HG03135 (cell line): ENCODE measurements around the gene IP6K3.

ENCODE experiments used
- ATAC-seq: cut with Tn5 transposase; IDR thresholded peaks from one replicate; pipeline ENCODE4 v1.9.1; 2021; ENCODE audit warnings: mild to moderate bottlenecking, moderate library complexity; ENCODE audit not compliant: unreplicated experiment

The IP6K3 gene

GRCh38 chr6:33724102-33725023, 22.3 kb downstream of the IP6K3 start:
- no peak for ATAC-seq

GRCh38 chr6:33723371-33724085, 23.2 kb downstream of the IP6K3 start:
- ATAC-seq = no peak

DNA sequence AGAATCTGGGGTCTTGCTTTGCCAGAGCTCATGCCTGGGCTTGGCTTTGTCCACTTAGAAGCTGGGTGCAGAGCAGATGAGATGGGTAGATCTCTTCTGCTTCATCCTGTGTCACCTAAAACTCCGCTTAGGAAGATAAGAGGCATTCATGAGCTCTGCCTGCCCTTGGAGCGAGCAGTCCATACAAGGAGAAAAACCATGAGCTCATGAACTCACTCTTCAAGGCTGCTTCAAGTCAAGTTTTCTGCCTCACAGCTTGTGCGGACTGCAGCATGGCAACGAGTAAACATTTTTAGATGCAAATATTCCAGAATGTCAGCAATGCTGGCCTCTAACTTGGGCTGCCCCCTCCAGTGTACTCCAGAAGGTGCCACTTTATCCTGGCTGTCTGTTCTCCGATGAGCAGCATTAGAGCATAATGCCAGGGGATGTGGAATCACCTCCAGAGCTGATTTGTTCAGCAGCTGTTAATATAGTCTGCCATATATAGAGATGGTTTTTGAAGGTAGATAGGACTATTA, 24.5 kb downstream of the IP6K3 start:
- ATAC-seq = no peak

DNA sequence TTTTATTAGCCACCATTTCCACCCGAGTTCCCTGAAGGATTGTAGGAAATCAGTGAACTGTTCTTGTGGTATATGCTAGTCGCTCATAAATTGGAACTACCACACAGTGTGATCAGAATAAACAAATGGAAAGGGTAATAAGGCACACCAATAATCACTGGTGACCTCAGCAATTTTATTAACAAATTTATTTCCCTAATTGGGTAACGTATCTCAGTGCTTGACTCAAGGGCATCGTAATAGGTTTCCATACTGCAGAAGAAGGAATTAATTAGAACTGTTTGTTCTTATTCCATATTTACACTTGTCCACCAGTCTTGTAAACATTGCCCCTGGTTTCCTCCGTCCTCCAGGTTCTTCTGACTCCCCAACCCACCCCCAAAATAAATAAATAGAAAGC, 25.2 kb downstream of the IP6K3 start:
- no peak for ATAC-seq

GRCh38 chr6:33720998-33721397, 25.7 kb downstream of the IP6K3 start:
- ATAC-seq = no peak

DNA sequence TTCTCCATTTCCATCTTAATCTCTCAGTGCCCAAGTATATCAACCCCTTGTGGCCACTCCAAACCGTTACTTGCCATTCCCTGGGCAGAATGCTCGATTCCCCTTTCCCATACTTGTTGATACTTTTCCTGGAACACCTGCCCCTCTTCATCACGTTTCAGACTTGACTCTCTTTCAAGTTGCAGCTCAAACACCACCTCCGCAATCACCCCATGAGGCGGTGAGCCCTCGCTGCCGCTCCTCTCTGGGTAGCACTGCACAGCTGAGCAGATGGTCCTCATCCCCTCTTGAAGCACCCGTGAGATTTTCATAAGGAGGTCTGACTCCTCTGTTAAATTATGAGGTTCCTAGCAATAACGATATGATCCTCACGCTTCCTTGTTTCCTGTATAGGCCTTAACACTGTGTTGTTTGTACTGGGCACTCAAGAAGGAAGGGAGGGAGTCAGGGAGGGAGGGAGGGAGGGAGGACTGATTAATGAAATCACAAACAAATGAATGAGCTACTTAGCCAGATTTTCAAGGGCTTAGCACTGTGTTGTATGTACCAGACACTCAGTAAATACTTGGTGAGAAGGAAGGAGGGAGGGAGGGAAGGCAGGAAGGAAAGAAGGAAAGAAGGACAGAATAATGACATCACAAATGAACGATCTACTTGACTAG, 27.2 kb downstream of the IP6K3 start:
- no peak for ATAC-seq

GRCh38 chr6:33718713-33719112, 28.0 kb downstream of the IP6K3 start:
- no peak for ATAC-seq

DNA sequence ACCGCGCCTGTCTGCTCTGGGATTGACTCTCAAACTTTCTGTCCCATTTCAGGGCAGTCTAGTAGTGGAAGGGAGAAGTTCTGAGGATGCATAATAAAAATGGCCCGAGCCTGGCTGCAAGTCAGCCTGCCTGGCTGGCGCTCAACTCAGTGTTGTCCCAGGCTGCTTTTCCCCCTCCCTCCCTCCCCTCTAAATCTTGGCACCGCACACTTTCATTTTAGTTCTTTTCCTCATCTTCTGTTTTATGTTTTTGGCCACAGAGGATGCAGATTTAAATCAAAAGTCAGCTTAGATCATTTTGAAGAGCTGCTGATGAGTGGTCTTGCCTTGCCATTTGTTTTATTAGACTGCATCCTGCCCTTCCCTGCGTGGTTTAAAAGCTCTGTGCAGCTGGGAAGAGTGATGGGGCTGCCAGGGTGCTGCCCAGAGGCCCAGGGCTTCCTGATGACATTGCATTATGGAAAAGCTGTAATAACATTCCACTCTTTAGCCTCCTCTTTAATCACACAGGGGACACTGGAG, 28.7 kb downstream of the IP6K3 start:
- no peak for ATAC-seq

GRCh38 chr6:33716890-33717632, 29.6 kb downstream of the IP6K3 start:
- ATAC-seq = no peak

GRCh38 chr6:33716379-33716778, 30.3 kb downstream of the IP6K3 start:
- no peak for ATAC-seq

DNA sequence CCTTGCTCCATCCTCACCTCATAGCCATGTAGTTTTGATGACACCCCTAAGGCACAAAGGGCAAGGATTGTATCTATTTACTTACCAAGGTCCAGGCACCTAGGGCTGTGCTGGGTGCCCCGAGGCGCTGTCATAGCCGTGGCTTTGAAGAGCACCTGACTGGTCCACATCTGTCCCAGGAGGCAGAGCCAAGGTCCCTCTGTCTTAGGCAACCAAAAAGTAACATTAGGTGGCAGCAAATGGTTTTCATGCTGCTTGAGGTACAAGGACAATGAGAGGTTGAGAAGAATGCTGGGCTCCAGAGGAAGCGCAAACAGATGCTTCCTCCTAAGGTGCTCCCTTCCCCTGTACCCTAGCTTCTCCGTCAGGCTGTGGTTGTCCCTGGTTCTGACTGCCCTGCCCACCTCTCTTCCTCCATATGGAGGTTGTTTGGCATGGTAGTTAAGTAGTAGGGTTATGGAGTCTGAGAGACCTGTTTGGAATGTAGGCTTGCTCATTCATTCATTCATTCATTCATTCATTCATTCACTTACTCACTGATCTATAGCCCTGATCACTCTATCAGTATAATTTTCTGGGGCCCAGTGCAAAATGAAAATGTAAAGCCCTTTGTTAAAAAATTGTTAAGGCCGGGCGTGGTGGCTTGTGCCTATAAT, 32.2 kb downstream of the IP6K3 start:
- ATAC-seq = no peak

DNA sequence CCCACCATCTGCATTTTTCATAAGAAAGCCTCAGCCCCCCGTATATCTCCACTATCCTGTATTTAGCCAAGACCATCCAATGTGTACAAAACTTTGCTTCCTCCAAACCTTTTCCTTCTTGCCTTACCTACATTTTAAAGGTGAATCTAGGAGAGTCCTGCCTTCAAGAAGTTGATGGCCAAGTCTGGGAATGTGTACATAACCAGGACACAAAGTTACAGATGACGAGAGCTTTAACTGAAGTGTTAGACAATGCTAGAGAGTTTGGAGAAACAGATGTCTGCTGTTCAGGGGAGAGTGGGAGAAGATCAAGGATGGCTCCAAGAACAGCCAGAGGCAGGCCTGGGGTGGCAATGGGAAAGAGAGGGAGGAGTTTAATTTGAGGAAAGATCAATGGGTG, 32.9 kb downstream of the IP6K3 start:
- no peak for ATAC-seq

GRCh38 chr6:33712914-33713313, 33.8 kb downstream of the IP6K3 start:
- ATAC-seq = no peak

DNA sequence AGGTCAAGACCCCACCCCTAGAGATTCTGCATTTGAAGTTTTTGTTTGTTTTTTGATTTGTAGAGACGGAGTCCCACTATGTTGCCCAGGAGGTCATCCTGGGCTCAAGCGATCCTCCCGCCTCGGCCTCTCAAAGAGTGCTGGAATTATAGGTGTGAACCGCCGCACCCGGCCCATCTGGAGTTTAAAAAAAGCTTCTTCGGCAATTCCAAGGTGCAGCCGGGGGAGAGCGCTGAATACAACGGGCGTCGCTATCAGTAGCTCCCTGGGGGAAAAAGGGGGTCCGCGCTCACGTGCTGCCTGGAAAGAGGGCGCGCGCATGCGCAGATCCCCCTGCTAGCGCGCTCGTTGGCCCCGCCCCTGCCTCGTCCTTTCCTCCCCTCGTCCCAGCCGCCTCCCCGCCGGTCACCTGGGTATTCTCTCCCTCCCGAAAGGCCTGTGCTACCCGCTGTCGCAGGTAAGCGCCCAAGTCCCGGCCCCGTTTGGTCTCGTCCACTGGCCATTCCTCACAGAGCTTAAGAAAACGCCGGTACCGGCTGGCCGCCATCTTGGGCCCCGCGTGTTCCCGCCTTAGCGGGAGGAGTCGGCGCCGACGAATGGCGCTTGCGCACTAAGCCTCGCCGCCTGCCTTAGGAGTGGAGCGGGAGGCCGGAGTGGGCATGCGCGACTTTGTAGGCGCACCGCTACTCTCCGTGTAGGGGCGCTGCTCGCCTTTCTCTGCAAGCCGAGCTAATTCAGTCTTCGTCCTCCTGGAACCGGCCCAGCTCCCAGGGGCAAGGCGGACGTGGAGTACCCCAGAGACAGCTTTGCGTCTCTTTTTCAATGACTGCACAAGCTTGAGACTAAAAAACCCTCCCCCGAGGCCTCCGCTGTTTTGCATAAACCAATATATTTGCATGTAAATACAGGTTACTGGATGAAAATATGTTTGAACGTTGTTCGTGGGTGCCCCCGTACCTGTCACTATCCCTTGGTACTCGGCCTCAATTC, 35.3 kb downstream of the IP6K3 start, which contains the start of gene UQCC2:
TSS of gene UQCC2 (minus strand) at position 561 of the 990 bp plus-strand sequence. CDS start at position 547, 14 bp downstream.
- ATAC-seq = peak; percentile 86

GRCh38 chr6:33710296-33711121, 36.2 kb downstream of the IP6K3 start:
- no peak for ATAC-seq

DNA sequence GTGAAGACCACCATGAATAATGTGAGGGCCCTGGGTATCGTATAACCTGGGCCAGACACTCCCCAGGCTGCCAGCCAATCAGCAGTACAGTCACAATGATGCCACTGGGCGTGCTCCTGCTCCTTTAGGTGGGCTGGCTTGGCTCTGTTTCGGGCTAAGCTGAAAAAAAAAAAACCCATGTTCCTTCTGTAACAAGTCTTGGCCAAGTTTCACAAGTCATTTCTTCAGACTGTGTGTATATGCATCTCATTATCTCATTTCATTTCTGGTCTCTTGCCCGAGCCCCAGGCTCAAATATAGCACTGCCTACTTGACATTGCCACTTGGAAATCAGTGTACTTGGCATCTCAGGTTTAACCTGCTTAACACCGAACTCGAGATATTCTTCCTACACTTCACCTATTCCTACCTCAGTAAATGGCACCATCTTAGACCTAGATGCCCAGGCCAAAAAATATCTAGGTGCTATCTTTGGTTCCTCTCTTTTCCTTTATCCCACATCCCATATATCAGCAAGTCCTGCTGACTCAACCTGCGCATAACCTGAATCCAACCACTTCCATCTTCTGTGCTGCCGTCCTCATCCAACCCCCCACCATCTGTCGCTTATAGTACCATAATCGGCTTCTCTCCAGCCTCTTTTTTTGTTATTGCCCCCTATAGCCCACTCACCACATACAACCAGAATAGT, 37.0 kb downstream of the IP6K3 start:
- no peak for ATAC-seq
